ENCODE data around the gene LUM.

- no peak for TF ChIP-seq TAF1 (IDR thresholded peaks at IDR 0.05; ENCODE audit: borderline replicate concordance, low read depth, low read length)
- no peak for TF ChIP-seq CTCF (IDR thresholded peaks at IDR 0.05)
- TF ChIP-seq REST (IDR thresholded peaks at IDR 0.05; ENCODE audit: low read depth, low read length) = no peak
- TF ChIP-seq MXI1 (IDR thresholded peaks at IDR 0.05; ENCODE audit: low read depth, low read length) = no peak
Measured at GRCh38 chr12:91140026-91140931, 29.0 kb upstream of the LUM start.
